GM18909 (cell line): Measurements from ENCODE around the gene USP21.

Experiments used
- ATAC-seq: cut with Tn5 transposase; IDR thresholded peaks from one replicate; pipeline ENCODE4 v1.9.1; 2021; ENCODE audit warnings: mild to moderate bottlenecking; ENCODE audit not compliant: unreplicated experiment, poor library complexity

The USP21 gene

DNA sequence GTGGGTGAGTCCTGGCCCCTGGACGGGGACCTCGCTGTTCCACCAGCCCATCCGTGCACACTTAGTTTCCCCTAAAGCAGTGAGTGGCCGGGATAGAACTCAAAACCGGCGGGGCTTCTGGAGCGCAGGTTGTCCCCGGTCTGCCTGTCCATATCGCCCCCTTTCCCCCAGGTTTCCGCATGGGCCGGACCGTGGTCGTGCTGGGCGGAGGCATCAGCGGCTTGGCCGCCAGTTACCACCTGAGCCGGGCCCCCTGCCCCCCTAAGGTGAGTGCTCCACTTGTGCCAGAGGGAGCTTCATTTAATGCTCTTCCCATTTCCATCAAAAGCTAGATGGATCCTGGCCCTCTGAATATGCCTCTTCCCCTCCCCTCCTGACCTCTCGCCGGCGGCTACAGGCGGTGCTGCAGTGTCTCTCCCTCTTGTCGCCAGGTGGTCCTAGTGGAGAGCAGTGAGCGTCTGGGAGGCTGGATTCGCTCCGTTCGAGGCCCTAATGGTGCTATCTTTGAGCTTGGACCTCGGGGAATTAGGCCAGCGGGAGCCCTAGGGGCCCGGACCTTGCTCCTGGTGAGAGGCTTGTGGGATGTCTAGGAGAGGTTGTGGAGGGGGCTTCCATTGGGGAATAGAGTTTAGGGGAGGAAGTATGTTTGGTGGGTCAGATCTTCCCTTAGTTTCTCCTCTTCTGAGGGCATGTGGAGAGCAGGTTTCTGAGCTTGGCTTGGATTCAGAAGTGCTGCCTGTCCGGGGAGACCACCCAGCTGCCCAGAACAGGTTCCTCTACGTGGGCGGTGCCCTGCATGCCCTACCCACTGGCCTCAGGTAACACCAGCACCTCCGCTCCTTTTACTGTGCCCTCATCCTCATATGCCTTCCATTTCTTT, 7.6 kb downstream of the USP21 start:
- ATAC-seq, result no peak

DNA sequence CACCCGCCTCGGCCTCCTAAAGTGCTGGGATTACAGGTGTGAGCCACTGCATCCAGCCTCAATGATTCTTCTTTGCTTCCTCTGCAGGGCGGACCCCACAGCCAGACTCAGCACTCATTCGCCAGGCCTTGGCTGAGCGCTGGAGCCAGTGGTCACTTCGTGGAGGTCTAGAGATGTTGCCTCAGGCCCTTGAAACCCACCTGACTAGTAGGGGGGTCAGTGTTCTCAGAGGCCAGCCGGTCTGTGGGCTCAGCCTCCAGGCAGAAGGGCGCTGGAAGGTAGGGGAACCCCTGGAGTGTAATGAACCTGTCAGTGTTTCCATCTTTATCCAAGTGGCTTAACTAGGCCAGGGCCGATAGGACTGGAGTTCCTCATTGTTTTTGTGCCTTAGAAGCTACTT, 9.6 kb downstream of the USP21 start:
- no peak for ATAC-seq

DNA sequence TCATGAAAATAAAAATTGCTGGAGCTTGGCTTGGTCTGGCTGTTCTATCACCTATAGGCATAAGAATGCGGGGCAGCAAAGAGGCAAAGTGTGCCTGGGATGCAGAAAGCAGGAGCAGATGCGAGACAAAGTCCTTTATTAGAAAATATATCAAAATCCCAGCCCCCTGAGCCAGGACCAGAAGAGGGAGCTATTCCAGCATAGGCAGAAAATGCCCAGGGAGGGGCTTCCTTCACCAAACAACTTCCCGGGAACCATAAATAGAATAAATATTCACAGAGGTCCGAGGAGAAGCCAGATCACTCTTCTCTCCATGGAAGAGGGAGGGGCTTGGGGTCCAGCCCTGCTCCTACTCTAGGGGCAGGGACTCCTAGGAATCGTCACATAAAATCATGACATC, 11.9 kb downstream of the USP21 start:
- ATAC-seq, result no peak

DNA sequence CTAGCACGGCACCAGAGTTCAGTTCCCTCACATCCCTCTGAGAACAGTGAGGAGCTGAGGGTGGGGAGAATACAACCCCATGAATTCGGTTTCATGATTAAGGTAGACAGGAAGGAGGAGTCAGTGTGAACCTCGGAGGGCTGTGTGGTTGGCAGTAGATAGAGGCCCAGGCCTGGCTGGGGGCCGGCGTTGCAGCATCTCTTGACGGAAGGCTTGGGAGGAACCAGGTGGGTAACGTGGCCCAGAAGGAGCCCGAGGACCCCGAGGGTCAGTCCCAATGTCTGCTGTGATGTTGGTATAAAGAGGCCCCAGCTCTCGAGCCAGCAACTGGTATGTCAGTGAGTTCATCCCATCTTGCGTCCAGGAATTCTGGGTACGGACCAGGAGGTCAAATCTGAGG, 12.4 kb downstream of the USP21 start:
- no peak for ATAC-seq

DNA sequence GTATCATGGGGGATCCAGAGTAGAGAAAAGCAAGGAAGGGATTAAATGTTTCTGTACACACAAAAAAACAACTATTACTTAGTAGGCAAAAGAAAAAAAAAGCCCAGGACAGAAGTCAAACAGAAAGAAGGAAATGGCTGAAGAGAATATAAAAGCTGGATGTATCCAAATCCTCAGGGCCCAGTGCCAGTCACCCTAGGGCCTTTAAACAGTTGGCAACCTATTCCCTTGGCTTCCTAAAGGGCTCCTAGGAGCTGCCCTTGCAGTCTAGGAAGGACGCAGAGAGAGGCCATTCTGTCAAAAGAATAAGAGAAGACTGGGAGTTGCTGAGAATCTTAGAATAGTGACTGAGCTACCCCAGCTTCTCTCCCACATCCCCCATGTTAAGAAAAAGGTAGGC, 13.0 kb downstream of the USP21 start:
- ATAC-seq, result no peak

DNA sequence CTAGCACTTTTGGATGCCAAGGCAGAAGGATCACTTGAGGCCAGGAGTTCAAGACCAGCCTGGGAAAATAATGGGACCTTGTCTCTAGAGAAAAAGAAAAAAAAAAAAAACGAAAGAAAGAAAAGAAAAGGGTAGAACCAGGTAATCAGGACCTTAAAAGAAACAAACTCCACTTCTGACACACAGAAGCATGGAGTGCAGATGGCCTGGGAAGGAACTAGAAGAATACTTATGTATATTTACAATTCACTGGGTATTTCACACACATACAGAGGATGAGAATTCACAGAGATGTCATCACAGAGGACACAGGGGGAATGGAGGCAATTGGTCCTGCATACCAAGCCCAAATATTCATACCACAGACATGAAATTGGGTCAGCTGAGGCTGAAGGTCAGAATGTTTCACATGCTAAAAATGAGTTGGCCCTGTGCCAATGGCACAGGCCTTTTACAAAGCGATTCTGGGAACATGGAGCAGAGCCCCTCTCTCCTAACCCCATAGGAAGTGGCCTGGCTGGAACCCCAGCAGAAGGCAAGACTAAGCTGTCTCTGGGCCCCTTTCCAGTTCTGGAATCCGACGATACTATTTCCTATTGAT, 13.6 kb downstream of the USP21 start:
- no peak for ATAC-seq

DNA sequence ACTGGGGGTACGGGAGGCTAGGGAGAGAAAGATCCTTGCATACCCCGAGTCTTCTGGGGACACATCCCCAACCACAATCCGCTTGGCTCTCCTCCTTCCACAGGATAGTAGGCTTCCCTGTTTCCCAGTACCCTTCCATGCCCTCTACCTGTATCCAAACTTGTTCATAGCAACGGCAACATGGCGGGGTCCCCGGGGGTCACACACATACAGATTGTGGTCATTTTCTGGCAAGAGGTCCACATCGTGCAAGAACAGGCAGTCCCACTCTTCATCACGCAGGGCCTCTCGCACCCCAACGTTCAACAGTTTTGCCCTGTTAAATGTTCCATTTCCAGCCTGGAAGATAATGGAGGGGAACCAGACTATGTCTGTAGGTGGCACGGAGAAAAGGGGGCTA, 14.4 kb downstream of the USP21 start:
- no peak for ATAC-seq

DNA sequence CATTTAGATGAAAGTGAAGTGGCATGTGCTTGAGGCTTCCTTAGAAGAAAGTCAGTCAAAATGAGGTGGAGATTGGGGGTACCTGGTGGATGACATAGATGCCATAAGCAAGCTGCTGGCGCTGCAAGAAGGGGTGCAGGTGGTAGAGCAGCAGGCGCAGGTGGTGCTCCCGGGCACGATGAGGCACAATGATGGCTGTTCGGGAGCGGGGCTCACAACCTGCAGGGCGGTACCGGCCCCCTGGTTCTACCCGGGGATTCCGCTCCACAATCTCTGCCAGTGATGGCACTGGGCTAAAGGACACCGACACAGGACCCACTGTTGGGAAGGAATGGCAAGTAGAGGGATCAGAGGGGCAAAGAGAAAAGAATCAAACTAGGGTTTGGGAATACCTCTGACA, 15.6 kb downstream of the USP21 start:
- no peak for ATAC-seq

DNA sequence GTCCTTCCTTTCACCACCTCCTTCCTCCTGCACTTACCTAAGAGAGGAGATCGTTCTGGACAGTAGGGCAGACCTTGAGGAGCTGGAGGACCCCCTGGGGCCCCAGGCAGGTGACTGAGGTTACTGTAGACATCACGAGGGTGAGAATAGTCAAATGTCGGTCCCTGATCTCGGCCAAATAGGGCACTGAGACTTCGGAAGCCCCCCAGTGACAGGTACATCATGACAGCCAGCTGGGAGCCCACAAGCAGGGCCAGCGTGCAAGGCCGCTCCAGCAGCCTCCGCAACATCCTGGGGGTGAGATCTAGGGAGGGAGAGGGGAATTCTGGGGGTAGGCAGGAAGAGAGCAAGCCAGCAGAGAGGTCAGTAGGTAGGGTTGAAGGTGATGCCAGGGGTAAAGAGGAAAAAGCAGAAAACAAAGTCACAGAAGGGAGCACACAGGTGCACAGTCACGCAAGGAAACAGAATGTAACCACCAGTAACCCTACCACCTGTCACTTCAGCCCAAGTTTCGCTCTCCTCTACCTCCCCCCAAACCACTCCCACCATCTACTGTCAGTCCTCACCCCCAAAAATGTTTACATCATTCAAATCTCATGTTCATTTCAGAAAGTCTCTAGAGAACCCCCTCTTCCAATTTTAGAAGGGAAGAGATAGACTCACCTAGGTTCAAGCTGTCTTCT, 16.6 kb downstream of the USP21 start:
- ATAC-seq, result no peak

DNA sequence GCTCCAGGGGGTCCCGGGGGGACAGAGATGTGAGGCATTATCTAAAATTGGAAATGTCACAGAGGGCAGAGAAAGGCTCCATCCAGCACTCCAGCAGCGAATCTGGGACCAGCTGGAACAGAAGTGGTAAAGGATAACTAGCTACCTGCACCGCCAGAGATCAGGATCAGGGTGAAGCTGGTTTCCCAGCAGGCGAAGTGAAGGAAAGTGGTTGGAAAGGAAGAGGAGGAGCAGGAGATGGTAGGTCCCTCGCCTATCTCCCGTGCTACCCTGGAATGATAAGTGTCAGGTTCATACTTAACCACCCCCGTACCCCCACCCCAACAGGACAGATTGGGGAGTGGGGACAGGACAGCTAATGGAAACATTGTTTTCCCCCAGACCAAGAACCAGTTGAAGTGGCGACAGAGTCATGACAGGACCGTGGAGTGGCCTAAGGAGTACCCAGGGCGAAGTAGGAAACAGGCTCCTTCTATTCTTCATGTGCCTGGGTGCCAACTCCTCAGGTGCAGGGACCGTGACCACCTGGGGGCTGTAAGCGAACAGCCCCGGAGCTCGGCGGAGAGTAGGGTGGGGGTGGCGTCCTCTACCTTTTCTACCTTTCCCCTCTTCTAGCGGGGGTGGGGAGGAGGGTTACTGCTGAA, 17.3 kb downstream of the USP21 start:
- no peak for ATAC-seq

DNA sequence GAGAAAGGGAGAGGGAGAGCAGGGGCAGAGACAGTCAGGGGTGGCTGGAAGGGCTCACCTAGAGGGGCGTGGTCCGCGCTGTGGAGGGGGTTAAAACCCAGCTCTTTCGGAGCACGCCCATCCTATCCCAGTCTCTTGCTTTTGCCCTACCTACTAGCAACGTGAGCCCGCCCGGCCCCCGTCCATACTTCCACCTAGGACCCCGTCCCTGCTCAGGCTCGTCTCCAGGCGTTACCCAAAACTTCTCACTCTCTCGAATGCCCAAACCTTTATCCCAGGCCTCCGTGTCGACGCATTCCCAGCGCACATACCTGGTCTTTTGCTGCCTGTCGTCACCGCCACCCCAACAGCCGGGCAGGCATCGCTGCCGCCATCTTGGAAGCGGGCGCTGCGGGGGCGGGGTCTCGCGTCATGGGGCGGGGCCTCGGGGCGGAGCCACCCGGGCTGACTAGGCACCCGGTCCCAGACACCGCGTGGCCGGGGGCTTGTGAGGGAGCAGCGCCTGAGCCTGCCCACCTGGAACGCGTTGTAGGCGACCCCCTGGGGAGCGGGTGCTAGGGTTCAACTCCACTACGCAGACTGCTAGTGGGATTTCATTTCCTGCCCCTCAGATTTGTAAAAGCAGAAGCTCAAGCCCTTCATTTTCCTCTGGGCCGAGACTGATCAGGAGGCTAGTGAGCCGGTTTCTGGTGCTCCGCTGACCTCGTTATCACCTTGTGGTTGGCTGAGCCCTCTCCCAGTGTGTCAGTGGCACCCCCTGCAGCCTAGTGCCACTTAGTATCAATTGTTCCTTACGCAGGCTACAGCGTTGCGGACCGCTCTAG, 18.0 kb downstream of the USP21 start, which contains the start of gene B4GALT3:
Gene B4GALT3 (minus strand): TSS at position 396 of the 824 bp plus-strand sequence. CDS start 1,447 bp downstream, outside the sequence.
- peak; percentile 83 for ATAC-seq

DNA sequence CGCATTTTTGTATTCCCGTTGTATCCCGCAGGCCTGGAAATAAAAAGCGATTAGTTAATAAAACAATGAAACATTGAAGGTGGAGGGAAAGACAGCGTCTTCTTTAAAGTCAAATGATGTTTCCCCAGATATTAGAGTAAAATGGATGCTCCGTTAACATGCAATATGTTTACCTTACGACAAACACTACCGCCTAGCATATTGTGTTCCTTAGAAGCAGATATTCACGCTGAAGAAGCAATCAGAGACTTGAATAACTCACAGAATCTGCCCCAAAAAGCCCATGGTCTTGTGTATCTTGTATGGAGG, 18.6 kb downstream of the USP21 start:
- ATAC-seq, result no peak

DNA sequence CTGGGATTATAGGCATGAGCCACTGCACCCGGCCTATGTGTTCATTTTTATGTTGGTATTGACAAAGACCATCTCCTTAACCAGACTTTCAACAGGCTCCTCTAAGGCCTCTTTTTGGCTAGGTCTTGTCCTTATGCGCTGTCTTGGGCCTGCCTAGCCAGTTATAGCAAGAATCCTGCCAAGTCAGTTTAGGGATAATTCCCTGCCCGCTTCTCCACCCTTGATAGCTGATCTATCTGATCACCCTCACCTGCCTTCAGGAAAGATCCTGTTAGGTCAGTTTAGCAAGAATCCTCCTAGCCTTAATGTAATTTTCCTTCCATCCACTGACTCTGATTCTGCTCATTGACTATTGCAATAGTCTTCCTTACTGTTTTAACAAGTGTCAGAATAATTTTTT, 20.4 kb downstream of the USP21 start:
- no peak for ATAC-seq

DNA sequence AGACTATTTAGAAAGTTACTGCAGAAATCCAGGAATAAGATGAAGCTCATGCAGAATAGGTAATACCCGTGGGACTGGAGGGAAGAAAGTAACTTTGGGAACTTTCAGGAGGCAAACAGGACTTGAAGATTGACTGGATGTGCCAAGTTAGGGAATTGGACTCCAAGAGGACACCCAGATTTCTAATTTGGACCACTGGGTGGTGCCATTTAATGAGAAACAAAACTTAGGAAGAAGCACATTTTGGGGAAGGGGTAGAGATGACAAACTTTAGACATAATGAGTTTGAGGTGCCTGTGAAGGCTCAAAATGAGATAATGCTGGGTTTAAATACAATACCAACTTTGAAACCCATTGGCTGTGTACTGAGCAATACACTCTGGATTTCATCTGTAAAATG, 21.3 kb downstream of the USP21 start:
- ATAC-seq, result no peak

DNA sequence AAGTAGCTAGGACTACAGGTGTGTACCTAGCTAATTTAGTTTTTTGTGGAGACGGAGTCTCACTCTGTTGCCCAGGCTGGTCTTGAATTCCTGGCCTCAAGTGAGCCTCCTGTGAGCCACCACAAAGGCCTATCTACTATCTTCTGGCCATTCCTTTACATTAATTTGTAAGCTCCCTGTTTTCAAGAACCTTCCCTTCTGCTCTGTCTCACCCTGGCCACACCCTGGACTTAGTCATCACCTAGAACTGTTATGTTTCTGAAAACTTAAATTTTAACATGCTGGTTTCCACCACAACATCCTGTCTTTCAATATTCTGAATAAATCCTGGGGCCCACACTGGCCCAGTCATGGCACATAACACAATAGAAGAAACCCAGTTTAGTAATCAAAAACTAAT, 22.9 kb downstream of the USP21 start:
- peak; percentile 49 for ATAC-seq

DNA sequence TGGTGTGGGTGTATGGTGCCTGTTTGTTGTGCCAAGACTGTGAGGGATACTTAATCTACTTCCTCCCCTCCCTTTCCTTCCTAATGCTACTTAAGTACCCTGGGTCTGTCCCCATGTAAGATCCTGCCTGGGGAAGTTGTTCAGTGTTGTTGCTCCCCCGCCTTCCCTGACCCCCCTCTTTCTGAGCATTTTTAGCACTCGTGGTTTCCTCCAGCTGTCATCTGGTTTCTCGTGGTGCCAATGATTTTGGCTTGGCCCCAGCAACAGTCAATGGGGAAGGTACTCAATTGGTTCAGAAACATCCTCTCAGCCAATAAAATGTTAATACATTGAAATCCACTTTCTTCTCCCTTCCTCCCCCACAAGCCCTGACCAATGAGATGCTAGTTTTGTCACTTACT, 26.0 kb downstream of the USP21 start:
- peak; percentile 68 for ATAC-seq

DNA sequence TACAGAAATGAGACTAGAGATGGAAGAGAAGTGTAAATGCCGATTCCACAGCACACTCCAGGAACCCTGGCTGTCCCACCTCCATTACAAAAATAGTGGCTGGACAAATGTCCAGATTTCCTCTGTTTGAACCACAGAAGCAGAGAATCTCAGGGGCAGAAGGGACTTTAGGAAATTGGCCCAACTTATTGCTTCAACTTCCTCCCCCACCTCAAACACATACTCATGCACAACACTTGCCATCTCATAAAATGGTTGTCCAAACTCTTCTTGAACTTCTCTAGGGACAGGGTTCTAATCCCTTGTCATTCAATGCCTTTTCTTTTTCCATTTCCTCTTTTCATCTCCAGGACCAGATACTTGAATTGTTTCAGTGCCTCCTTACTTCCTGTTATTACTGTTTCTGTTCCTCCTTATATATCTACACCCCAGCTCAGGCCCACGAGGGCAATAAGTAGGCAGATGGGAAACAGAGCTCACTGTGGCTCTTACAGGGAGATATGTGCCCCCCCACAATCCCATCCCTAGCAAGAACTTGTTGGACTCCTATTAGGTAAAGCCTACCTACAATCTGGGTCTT, 26.5 kb downstream of the USP21 start:
- peak; percentile 21 for ATAC-seq

DNA sequence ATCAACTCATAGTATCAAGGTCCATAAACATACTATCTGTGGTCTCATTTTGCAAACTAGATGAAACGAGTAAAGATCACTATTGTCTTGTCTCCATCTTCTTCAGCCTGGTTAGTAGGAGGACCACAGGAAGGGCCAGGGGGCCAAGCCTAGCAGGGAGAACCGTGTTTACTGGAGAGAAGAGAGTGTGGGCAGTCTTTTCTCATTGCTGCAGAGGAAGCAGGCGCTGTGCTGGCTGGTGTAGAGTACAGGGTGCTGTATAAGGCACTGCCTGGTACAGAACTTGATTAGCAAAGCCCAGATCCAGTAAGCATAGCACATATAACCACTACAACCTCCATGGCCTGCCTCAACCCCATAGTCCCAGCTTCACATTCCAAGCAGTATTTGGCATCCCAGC, 28.0 kb downstream of the USP21 start:
- ATAC-seq, result no peak

DNA sequence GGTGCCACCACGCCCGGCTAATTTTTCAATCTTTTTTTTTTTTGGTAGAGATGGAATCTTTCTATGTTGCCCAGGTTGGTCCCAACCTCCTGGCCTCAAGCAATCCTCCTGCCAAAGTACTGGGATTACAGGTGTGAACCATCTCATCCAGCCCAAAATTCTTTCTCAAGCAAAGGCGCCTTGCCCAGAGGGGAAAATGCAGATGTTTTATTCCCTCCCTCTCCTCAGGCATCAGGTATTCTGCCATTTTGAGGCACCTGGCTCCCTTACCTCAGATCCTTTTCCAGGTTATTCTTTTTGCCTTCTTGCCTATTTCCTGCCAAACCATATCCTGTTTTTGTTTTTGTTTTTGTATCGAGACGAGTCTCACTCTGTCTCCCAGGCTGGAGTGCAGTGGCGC, 29.1 kb downstream of the USP21 start:
- ATAC-seq, result no peak

DNA sequence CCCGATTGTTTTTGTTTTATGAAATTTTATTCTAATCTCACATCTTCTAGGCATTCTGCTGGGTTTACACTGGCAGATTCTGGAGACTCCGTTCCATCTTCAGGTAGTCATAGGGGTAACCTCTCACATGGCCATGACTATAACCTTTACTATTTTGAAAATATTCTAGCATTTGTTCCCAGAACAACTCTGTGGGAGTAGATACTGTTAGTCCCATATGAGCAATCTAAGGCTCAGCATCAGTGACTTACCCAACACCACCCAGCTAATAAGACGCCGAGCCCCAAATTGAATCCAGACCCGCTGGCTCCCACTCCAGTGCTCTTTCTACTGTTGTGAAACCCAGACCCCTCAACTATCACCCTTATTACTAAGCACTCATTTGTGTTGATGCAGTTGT, 29.7 kb downstream of the USP21 start:
- ATAC-seq, result no peak
